DMS 273 (cell line): ENCODE data around the gene METTL25B.

Experiments
- DNase-seq: peaks from one replicate; lab custom pipeline; 2025; ENCODE audit not compliant: unreplicated experiment; lab: John Stamatoyannopoulos, UW

Gene METTL25B

DNA sequence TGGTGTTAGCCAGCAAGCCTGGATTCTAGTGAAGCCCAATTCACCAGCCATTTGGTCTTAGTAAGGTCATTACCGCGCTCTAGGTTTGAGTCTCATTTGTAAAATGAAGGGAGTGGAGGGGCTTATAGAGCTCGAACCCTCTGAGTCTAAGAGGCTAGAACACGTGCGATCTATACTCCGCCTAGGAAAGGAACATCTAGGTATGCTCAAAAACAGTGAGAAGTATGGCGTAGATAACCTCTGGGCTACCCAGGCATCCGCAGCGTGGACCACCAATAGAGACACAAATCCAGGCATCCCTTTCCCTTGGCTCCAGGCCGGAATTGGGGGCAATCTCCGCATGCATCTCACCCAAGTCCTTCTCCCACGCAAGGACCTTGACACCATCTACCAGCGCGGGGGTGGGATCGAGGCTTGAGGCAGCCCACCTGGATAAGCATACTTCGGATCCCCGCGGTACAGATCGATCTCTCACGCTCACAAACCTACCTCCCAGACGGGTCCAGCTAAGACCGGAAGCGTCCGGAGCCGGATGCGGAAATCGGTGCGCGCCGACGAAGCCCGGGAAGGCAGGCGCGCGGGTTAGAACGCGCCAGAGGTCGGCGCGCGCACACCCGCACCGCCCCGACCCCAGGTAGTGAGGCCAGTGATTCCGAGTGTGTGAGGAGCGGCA is at the start of gene METTL25B:
Gene METTL25B, plus strand, starts transcription at position 544 of the 673 bp plus-strand sequence. CDS start 636 bp downstream, outside the sequence.
- DNase-seq, result peak; percentile 97

DNA sequence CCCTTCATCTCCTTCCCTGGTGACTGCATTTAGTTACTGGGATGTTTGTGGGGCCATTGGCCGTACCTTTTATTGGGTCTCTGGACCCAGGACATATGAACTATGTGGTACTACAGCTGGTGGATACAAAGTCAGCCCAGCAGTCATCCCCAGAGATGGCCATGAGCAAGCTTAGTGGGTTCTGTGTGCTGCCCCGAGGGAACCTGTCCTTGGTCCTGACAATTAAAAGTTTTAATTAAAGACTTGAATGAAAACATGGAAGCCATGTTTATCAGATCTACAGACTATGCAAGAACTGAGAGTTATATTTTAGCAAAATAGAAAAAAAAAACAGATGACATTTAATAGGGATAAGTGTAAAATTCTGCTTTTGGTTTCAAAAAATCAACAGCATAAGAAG is 48.2 kb upstream of the METTL25B start:
- DNase-seq, result no peak

DNA sequence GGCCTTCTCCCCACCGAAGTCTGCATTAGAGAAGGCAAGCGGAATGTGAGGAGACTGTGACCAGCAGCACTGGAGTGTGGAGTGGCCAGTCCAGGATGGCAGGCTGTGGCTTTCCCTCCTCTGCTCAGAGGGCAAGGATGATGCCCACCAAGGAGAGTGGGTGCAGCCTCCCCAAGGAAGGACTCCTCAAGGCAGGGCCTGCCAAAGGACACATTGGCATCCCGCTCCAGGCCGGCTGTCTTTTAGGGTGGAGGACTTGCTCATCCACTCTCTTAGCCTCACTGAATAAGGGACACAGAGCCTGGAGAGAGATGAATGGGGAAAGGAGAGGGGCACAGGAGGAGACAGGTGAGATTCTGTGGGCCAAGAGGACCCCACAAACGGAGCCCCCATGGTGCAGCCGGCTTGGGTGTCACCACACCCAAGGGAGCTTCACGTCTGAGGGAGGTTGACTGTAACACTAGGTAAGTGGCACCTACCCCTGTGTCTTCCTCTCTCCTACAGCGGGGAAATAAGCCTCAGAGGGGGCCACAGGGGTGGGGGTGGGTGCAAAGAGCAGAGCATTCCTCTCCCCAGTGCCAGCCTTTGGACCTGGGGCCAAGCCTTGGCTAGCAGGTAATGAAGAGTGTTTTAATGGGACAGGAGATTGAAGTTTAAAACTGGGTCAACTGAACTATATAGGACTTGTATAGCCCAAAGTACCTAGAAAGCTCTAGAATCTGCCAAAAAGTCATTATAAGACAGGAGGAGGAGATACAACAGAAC is 46.9 kb upstream of the METTL25B start:
- no peak for DNase-seq

- peak; percentile 24 for DNase-seq
Measured at GRCh38 chr1:156682166-156682890, 45.9 kb upstream of the METTL25B start.

GRCh38 chr1:156684227-156684782 is 44.0 kb upstream of the METTL25B start:
- DNase-seq, result no peak

- peak; percentile 94 for DNase-seq
Measured at GRCh38 chr1:156689035-156689952, 39.0 kb upstream of the METTL25B start.

GRCh38 chr1:156689953-156690674 is 38.2 kb upstream of the METTL25B start:
- peak; percentile 57 for DNase-seq

DNA sequence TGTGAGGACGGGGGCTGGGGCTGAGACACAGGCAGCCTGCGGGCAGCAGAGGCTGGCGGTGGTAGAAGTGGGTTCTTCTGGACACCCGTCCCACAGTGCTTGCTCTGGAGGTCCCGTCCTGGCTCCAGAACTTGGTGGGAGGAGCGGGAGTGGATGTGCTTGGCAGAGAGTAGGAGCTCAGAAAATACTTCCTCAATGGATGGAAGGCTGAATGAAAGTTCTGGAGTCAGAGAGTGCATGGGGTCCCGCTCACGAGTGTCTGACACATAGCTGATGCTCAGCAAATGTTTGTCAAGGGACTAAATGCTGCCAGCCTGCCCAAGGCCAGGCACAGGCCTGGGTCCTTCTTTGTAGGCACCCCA is 37.6 kb upstream of the METTL25B start:
- DNase-seq, result no peak

DNA sequence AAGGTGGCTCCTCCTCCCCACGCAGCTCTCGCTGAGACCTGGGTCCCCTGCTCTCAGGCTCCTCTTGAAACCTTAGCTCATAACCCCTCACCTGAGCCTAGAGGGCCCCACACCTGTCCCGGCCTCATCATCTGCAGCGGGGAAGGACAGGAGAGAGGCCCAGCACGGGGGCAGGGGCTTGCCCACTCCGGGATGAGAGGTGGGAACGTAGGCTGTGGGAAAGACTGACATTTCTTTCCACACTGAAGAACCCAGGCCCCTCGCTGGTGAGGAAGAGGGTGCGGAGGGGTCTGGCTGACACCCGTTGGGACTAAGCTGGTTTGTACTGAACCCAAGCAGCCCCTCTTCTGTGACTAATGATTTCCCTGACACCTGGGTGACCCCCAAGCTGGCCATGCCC is 37.1 kb upstream of the METTL25B start:
- DNase-seq, result no peak

DNA sequence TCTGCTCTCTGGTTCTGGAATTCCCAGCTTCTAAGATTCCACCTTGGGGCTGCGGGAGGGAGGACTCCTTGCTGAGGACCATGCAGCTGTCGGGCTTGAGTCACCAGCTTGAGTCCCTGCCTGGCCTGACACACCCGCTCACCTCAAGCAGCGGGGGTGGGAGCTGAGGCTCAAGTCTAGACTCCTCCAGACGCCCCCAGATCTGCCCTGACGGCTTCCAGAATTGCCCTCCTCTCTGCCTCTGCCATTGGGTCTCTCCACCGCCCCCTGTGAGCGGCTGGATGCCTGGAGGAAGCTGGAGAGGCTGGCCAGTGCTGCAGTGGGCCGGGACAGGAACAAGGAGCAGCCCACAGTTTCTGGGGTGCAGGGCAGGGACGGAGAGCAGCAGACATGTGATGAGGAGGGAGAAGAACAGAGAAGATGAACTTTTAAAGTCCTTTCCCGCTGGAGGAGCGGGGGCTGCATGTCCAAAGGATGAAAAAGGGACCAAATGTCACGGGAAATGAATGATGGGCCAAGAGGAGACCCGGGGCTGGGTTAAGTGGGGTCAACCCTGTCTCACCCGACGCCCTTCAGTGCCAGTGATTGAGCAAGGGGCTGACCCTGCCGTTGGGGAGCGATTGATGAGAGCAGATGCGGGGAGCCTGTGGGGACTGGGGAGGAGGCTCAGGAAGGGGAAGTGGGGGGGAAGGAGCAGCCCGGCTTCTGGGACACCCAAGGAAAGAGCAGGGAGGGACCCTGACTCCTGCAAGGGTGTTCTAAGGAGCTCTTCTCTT is 36.4 kb upstream of the METTL25B start:
- peak; percentile 55 for DNase-seq

DNA sequence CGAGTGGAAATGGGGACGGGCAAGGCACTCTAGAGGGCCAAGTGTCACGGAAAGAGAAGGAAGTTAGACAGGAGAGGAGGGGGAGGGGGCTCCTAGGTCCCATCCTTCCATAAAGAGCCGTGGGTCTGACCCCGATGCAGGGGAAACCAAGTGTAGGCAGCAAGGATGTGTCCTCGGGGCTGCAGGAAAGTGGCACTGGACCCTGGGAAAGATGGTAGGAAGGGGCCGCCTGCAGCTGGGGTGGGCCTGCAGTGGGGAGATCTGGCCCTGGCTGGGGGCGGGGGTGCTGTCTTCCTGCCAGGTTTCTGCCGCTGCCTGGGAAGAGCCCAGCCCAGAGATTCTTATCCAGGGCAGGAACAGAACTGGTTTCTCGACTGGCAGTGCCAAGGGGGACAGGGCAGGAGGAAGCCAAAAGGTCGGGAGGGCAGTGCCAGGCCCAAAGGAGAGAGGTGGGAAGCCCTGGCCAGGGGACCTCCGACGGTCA is 35.8 kb upstream of the METTL25B start:
- no peak for DNase-seq

DNA sequence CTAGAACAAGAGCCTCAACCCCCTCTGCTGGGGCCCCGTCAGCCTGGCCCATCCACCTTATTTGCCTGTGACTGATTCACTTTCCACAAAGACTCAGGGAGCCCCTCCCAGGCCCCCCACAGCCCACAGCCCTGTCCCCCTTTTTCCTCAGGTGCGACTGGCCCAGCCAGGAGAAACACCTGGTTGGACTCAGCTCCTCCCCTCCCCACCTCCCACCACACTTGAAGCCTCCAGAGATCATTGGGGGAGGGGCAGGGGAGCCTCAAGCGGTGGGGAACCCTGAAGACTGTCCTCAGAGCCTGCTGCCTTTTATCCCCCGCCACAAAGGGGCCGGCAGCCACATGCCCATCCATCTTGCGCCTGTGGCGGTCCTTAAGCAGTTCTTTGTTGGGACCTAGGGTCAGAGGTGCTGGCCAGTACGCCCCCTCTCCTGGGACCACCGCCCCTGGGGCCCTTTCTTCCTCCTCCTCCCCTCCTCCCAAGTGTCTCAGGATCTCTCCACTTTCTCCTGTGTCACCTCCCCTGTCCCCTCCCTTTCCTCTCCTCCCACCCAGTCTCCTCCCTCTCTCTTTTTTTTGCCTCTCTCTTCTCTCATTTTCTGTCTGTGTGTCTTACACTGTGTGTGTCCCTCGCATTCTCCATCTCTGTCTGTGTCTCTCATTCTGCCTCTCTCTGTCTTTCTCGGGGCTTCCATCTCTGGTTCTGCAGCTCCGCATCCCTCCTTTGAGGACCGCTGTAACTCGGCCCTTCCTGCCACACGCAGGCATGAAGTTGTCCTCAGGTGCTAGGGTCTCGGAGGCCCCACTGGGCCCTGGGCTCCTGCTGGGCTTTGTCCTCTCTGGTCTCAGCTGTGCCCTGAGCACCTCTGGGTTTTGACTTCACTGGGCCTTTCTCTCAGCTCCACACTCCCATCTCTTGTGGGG is 35.1 kb upstream of the METTL25B start:
- peak; percentile 55 for DNase-seq

DNA sequence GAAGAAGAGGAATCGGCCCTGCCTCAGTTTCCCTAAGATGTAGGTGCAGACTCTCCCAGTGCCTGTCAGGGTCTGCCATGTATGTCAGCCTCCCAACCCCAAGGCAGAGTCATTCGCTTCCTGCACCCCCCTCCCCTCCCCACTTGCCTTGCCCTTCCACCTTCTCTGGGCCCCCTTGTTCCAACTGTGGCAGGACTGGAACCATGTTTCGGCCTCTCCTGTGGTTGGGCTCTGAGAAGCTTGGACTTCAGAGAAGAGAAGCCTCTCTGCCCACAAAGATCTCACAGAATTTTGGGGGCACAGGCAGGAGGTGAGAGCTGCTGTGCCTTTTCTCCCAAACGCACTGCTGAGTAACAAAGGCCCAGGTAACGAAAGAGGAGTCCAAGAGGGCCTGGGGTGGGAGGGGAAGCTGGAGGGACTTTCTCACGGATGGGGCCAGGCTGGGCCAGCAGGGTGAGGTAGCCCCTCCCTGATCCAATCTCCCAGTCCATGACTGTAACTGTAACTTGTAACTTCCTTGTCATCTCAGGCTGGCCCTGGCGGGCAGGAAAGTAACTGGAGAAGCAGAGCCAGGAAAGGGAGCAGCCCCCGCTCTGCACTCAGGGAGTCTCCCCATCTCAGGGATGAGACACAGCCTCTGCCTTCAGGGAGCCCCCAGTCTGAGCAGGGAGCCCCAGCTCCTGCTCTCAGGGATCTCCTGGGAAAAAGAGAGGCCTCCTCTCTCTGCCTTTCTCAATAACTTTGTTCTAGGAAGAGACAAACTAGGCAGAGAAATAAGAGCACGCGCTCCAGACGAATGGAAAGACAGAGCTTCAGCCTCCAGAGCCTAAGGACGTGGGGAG is 34.2 kb upstream of the METTL25B start:
- no peak for DNase-seq

GRCh38 chr1:156694690-156694962 is 33.6 kb upstream of the METTL25B start:
- no peak for DNase-seq

GRCh38 chr1:156696755-156697154 is 31.5 kb upstream of the METTL25B start:
- no peak for DNase-seq

- DNase-seq, result no peak
Measured at GRCh38 chr1:156697481-156697880, 30.8 kb upstream of the METTL25B start.

DNA sequence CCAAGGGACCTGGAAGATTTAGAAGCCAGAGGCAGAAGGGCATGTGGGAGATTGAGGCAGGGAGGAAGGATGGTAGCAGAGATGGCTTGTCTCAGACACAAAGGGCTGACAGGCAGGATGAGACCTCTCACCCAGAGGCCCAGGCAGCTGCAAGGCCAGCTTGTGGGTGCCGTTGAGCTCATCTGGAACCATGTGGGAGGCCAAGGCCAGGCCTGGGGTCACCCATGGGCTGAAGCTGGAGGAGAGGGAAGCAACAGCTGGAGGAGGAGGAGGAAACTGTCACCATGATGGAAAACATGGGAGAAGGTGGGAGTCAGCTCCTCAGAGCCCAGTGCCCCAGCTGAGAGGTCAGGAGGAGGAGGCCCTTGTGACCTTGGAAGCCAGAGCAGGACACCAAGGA is 29.3 kb upstream of the METTL25B start:
- no peak for DNase-seq
